ENCODE measurements around the gene DYNLT5.
A peak's percentile ranks its signal among the peaks of the same experiment; 100 is the strongest.
"Not testable (repeated sequence)": the region's sequence is repeated elsewhere in the genome, so short reads cannot be mapped to it uniquely, and the experiment has no call there.

DYNLT5 gene

GRCh38 chr1:66788231-66788939 lies 36.1 kb downstream of the DYNLT5 start:
- peak in 1 of 2 donors; percentile 39 for DNase-seq (ENCODE audit: low read depth in 2 of 2)

GRCh38 chr1:66791621-66792610 lies 39.7 kb downstream of the DYNLT5 start:
- DNase-seq (ENCODE audit: low read depth in 2 of 2), result no peak

DNA sequence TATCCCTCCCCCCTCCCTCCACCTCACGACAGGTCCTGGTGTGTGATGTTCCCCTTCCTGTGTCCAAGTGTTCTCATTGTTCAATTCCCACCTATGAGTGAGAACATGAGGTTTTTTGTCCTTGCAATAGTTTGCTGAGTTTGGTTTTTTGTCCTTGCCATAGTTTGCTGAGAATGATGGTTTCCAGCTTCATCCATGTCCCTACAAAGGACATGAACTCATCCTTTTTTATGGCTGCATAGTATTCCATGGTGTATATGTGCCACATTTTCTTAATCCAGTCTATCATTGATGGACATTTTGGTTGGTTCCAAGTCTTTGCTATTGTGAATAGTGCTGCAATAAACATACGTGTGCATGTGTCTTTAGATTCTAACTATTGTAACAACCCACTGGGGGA lies 43.6 kb downstream of the DYNLT5 start:
- DNase-seq (ENCODE audit: low read depth in 2 of 2), result not testable (repeated sequence)

DNA sequence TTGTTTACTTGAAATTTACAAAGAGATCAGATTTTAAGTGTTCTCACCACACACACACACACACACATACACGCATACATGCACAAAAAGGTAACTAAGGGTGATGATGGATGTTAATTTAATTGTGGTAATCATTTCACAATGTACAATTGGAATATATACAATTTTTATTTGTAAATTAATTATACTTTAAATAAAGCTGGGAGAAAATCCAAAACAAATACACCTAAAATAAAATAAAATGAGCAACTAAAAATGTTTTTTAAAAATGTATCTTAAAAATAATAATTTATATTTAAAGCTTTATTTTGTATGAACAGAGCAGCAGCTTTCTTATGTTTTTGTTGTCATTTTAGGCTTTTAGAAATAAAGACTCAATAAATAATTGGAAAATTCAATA lies 57.0 kb downstream of the DYNLT5 start:
- DNase-seq (ENCODE audit: low read depth in 2 of 2), result no peak

GRCh38 chr1:66809736-66810326 lies 57.6 kb downstream of the DYNLT5 start:
- no peak for DNase-seq (ENCODE audit: low read depth in 2 of 2)

DNA sequence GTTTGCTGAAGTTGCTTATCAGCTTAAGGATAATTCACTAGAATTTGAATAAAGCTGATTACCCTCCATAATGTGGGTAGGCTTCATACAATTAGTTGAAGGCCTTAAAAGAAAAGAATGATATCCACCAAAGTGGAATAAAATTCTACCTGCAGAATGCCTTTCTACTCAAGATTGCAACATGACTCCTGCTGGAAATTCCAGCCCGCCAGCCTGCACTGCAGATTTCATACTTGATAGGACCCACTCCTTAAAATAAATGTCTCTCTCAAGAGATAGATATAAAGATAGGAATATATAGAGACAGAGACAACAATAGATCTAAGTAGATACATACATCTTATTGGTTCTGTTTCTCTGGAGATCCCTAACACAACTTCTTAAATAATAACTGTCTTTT lies 72.5 kb downstream of the DYNLT5 start:
- DNase-seq (ENCODE audit: low read depth in 2 of 2), result no peak

Data from stimulated activated CD4-positive, alpha-beta T cell treated with anti-CD3 and anti-CD28 coated beads, Interleukin-1b, Interleukin-23, amount 100 ng/mL, for 1 hour (primary cell).